Measurements from ENCODE around the gene DTD1. TPM values are rescaled to one million over a fixed set of nuclear protein-coding genes. Genes with fewer than 3 reads are reported as not detected.

Gene DTD1
- total and polyA plus RNA-seq, 2 donors, result 13.2 to 16.9 TPM

DNA sequence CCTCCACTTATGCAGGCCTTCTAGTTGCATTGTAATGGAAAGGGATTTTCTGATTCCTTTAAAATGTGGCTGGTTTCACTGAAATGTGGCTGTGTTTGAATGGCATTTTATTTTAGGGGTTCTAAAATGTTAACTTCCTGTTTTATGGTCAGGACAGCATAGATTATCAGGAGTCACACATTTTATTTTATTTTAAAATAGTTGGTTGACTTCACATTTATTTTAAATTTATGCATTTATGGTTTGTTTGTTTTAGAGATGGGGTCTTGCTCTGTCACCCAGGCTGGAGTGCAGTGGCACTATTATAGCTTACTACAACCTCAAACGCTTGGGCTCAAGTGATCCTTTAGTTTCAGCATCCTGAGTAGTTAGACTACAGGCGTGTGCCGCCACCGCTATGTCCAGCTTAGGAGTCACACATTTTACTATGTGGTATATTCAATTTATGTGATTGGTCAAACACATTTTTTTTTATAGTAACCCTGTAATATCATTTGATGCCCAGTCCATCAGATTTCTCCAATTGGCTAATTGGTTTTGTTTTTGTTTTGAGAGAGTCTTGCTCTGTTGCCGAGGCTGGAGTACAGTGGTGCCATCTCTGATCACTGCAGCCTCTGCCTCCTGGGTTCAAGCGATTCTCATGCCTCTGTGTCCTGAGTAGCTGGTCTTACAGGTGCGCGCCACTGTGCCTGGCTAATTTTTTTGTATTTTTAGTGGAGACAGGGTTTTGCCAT lies 2.3 kb downstream of the DTD1 start:
- no peak overlapping the region for H3K27ac ChIP-seq (ENCODE audit: low read depth in 1 of 2, low read length in 1 of 2)
- H3K36me3 ChIP-seq (ENCODE audit: control insufficient read depth in 2 of 2, insufficient read depth in 2 of 2, low read length in 1 of 2), result no peaks in the 10 kb centered on the region
- H3K4me1 ChIP-seq (ENCODE audit: control insufficient read depth in 2 of 2, insufficient read depth in 2 of 2, low read length in 2 of 2), result peaks cover 7 to 9% of the 10 kb centered on the region in 2 donors
- peaks cover 0 to 17% of the 10 kb centered on the region in 2 donors for H3K27me3 ChIP-seq (ENCODE audit: control insufficient read depth in 2 of 2, insufficient read depth in 1 of 2, low read length in 1 of 2)
- DNase-seq (ENCODE audit: low read depth in 6 of 9, low spot score in 9 of 9), result no peak
- H3K4me3 ChIP-seq (ENCODE audit: low read length in 2 of 2), result no peak overlapping the region
- WGBS, result 93% methylated on average over 8 of the region's 8 CpGs
- H3K9me3 ChIP-seq (ENCODE audit: control insufficient read depth in 2 of 2, insufficient read depth in 1 of 2, low read length in 1 of 2), result no peaks in the 10 kb centered on the region

DNA sequence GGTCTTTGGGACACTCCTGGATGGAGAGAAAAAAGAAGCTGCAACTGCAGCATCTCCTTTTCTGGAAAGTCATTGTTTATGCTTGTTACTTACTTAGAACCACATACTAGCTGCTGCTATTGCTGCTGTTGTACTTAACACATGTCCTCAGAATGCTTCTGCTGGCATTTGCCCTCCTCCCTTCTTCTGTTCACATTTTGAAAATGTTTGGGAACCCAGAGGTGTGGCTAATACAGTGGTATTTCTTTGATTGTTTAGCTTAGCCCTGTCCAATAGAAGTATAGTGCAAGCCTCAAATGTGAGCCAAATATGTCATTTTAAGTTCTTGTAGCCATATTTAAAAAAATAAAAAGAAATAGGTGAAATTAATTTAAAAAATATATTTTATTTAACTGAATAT lies 8.4 kb downstream of the DTD1 start:
- H3K27ac ChIP-seq (ENCODE audit: low read depth in 1 of 2, low read length in 1 of 2), result no peak overlapping the region
- no peaks in the 10 kb centered on the region for H3K4me1 ChIP-seq (ENCODE audit: control insufficient read depth in 2 of 2, insufficient read depth in 2 of 2, low read length in 2 of 2)
- H3K27me3 ChIP-seq (ENCODE audit: control insufficient read depth in 2 of 2, insufficient read depth in 1 of 2, low read length in 1 of 2), result no peaks in the 10 kb centered on the region
- no peaks in the 10 kb centered on the region for H3K9me3 ChIP-seq (ENCODE audit: control insufficient read depth in 2 of 2, insufficient read depth in 1 of 2, low read length in 1 of 2)
- no peak for DNase-seq (ENCODE audit: low read depth in 6 of 9, low spot score in 9 of 9)
- H3K4me3 ChIP-seq (ENCODE audit: low read length in 2 of 2), result no peak overlapping the region
- H3K36me3 ChIP-seq (ENCODE audit: control insufficient read depth in 2 of 2, insufficient read depth in 2 of 2, low read length in 1 of 2), result no peaks in the 10 kb centered on the region

DNA sequence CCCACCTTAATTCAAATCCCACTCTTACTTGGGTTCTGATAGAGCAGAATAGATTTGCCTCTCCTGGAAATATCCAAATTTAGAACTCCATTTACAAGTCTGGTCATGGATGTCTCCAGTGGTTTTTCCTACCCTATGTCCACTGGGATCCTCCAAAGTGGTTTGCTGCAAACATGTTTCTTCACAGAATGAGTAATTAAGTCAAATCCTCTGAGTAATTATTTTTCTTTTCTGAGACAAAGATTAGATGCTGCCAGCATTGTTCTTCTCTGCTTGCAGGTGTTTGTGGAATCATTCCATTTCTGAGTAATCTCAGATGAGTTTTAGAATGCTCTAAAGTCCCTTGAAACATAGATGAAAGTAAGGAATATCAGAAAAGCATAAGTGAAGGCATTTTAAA lies 21.9 kb downstream of the DTD1 start:
- DNase-seq (ENCODE audit: low read depth in 6 of 9, low spot score in 9 of 9), result no peak
- H3K36me3 ChIP-seq (ENCODE audit: control insufficient read depth in 2 of 2, insufficient read depth in 2 of 2, low read length in 1 of 2), result no peaks in the 10 kb centered on the region
- H3K27me3 ChIP-seq (ENCODE audit: control insufficient read depth in 2 of 2, insufficient read depth in 1 of 2, low read length in 1 of 2), result no peaks in the 10 kb centered on the region
- H3K9me3 ChIP-seq (ENCODE audit: control insufficient read depth in 2 of 2, insufficient read depth in 1 of 2, low read length in 1 of 2), result no peaks in the 10 kb centered on the region
- no peak overlapping the region for H3K4me3 ChIP-seq (ENCODE audit: low read length in 2 of 2)
- H3K27ac ChIP-seq (ENCODE audit: low read depth in 1 of 2, low read length in 1 of 2), result no peak overlapping the region
- no peaks in the 10 kb centered on the region for H3K4me1 ChIP-seq (ENCODE audit: control insufficient read depth in 2 of 2, insufficient read depth in 2 of 2, low read length in 2 of 2)

DNA sequence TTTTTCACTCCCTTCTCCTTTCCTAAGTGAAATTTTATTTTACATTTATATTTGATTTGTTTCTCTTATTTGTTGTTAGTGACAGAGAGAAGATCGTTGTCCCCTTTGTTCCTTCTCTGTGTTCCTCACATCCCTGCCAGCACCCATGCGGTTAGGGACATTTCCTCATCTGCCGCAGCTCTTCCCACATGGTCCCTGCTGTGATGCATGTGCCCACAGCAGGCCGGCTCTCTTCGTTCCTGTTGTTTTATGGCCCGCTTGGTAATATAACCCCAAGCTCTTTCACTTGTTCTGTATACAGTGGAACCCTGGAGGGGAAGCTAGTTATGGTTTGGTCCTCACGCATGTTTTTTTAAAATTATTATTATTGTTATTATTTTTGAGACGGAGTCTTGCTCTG lies 23.6 kb downstream of the DTD1 start:
- Histone ChIP-seq H3K27ac (ENCODE audit: low read depth in 1 of 2, low read length in 1 of 2) (no peak overlapping the region), H3K36me3 (ENCODE audit: control insufficient read depth in 2 of 2, insufficient read depth in 2 of 2, low read length in 1 of 2) (no peaks in the 10 kb centered on the region), H3K27me3 (ENCODE audit: control insufficient read depth in 2 of 2, insufficient read depth in 1 of 2, low read length in 1 of 2) (no peaks in the 10 kb centered on the region), H3K4me1 (ENCODE audit: control insufficient read depth in 2 of 2, insufficient read depth in 2 of 2, low read length in 2 of 2) (no peaks in the 10 kb centered on the region), H3K9me3 (ENCODE audit: control insufficient read depth in 2 of 2, insufficient read depth in 1 of 2, low read length in 1 of 2) (no peaks in the 10 kb centered on the region), H3K4me3 (ENCODE audit: low read length in 2 of 2) (no peak overlapping the region)
- no peak for DNase-seq (ENCODE audit: low read depth in 6 of 9, low spot score in 9 of 9)
- WGBS, result 92% methylated on average over 8 of the region's 8 CpGs

DNA sequence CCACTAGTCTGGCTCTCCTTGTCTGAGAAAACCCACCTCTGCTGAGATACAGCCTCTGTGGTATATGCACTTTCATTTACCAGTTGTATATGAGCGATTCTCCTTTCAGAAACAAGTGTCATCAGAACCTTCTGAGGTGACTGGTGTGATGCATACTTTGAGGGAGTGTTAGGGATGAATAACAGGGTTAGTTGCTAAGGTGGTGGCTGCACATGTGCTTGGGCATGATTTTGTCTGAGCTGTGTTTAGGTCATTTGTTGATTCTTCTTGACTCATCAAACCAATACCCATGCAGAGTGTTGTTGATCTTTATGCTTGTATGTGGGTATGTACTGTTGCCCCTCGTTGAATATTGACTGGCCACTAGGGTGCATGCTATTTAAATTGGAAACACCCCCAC lies 25.7 kb downstream of the DTD1 start:
- H3K27ac ChIP-seq (ENCODE audit: low read depth in 1 of 2, low read length in 1 of 2), result no peak overlapping the region
- DNase-seq (ENCODE audit: low read depth in 6 of 9, low spot score in 9 of 9), result no peak
- WGBS, result 89% methylated on average over 2 of the region's 2 CpGs

DNA sequence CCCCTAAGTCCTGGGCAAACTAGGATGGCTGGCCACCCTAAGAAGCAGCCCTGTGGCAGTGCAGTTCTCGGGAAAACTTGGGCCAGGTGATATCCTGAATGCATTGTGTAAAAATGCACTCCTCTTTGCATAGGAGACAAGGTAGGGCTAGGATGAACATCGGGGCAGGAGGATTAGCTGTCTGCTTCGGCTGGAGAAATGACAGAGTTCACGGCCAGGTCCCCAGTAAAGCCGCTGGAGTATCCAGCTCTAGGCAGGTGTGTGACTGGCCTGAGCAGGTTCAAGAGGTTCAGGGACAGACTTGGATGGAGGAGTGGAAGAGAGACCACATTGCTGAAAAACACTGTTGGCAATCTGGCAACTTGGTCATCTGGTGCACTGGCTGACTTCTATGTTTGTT lies 26.4 kb downstream of the DTD1 start:
- Histone ChIP-seq H3K36me3 (ENCODE audit: control insufficient read depth in 2 of 2, insufficient read depth in 2 of 2, low read length in 1 of 2) (no peaks in the 10 kb centered on the region), H3K4me1 (ENCODE audit: control insufficient read depth in 2 of 2, insufficient read depth in 2 of 2, low read length in 2 of 2) (no peaks in the 10 kb centered on the region), H3K27ac (ENCODE audit: low read depth in 1 of 2, low read length in 1 of 2) (no peak overlapping the region), H3K9me3 (ENCODE audit: control insufficient read depth in 2 of 2, insufficient read depth in 1 of 2, low read length in 1 of 2) (no peaks in the 10 kb centered on the region), H3K27me3 (ENCODE audit: control insufficient read depth in 2 of 2, insufficient read depth in 1 of 2, low read length in 1 of 2) (no peaks in the 10 kb centered on the region), H3K4me3 (ENCODE audit: low read length in 2 of 2) (no peak overlapping the region)
- no peak for DNase-seq (ENCODE audit: low read depth in 6 of 9, low spot score in 9 of 9)
- WGBS, result 96% methylated on average over 5 of the region's 5 CpGs

More for the DNA sequence above, 25.7 kb downstream of the DTD1 start:
- H3K9me3 ChIP-seq (ENCODE audit: control insufficient read depth in 2 of 2, insufficient read depth in 1 of 2, low read length in 1 of 2), result no peaks in the 10 kb centered on the region
- H3K36me3 ChIP-seq (ENCODE audit: control insufficient read depth in 2 of 2, insufficient read depth in 2 of 2, low read length in 1 of 2), result no peaks in the 10 kb centered on the region
- no peaks in the 10 kb centered on the region for H3K27me3 ChIP-seq (ENCODE audit: control insufficient read depth in 2 of 2, insufficient read depth in 1 of 2, low read length in 1 of 2)
- H3K4me1 ChIP-seq (ENCODE audit: control insufficient read depth in 2 of 2, insufficient read depth in 2 of 2, low read length in 2 of 2), result no peaks in the 10 kb centered on the region
- H3K4me3 ChIP-seq (ENCODE audit: low read length in 2 of 2), result no peak overlapping the region

DNA sequence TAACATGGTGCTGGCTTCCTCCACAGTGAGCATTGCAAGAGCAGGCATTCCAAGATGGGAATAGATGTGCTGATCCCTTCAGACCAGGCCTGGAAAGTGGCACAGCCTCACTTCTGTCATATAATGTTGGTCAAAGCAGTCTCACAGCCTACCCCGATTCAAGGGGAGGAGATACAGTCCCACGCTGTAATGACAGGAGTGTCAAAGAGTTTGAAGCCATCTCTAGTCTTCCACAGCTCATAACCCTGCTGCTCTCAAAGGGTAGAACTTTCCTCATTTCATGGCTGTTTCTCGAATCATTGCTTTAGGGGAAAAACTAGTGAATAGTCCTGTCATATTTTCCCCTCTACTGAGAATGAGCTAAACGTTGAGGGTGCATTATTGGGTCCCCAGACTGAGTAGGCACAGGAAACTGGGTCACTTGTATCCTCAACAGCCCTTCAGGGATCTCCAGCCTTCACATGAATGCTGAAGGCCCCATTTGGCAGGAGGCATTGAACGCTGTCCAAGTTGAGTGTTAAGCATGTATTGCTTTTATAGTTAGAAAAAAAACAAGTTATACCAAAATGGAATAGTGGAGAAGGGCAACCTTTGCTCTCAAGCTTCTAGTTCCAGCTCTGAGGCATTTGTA lies 27.3 kb downstream of the DTD1 start:
- Histone ChIP-seq H3K9me3 (ENCODE audit: control insufficient read depth in 2 of 2, insufficient read depth in 1 of 2, low read length in 1 of 2) (no peaks in the 10 kb centered on the region), H3K27ac (ENCODE audit: low read depth in 1 of 2, low read length in 1 of 2) (no peak overlapping the region)
- no peak for DNase-seq (ENCODE audit: low read depth in 6 of 9, low spot score in 9 of 9)

DNA sequence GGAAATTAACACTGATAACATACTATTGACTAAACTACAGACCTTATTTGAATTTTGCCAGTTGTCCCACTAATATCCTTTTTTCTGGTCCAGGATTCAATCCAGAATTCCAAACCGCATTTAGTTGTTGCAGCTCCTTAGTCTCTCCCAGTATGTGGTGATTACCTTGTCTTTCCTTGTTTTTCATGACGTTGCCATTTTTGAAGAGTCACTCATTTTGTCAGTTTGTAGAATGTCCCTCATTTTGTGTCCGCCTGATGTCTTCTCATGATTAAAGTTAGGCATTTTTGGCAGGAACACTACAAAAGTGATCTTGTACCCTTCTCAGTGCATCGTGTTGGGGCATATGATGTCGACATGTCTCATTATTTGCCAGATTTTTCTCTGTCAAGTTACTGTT lies 33.1 kb downstream of the DTD1 start:
- no peaks in the 10 kb centered on the region for H3K36me3 ChIP-seq (ENCODE audit: control insufficient read depth in 2 of 2, insufficient read depth in 2 of 2, low read length in 1 of 2)
- H3K4me3 ChIP-seq (ENCODE audit: low read length in 2 of 2), result no peak overlapping the region
- H3K27ac ChIP-seq (ENCODE audit: low read depth in 1 of 2, low read length in 1 of 2), result no peak overlapping the region
- no peaks in the 10 kb centered on the region for H3K27me3 ChIP-seq (ENCODE audit: control insufficient read depth in 2 of 2, insufficient read depth in 1 of 2, low read length in 1 of 2)
- no peaks in the 10 kb centered on the region for H3K4me1 ChIP-seq (ENCODE audit: control insufficient read depth in 2 of 2, insufficient read depth in 2 of 2, low read length in 2 of 2)
- no peaks in the 10 kb centered on the region for H3K9me3 ChIP-seq (ENCODE audit: control insufficient read depth in 2 of 2, insufficient read depth in 1 of 2, low read length in 1 of 2)
- 96% methylated on average over 5 of the region's 5 CpGs for WGBS
- DNase-seq (ENCODE audit: low read depth in 6 of 9, low spot score in 9 of 9), result no peak

More for the DNA sequence above, 27.3 kb downstream of the DTD1 start:
- Histone ChIP-seq H3K4me1 (ENCODE audit: control insufficient read depth in 2 of 2, insufficient read depth in 2 of 2, low read length in 2 of 2) (no peaks in the 10 kb centered on the region), H3K36me3 (ENCODE audit: control insufficient read depth in 2 of 2, insufficient read depth in 2 of 2, low read length in 1 of 2) (no peaks in the 10 kb centered on the region), H3K4me3 (ENCODE audit: low read length in 2 of 2) (no peak overlapping the region), H3K27me3 (ENCODE audit: control insufficient read depth in 2 of 2, insufficient read depth in 1 of 2, low read length in 1 of 2) (no peaks in the 10 kb centered on the region)
- WGBS, result 89% methylated on average over 5 of the region's 5 CpGs

DNA sequence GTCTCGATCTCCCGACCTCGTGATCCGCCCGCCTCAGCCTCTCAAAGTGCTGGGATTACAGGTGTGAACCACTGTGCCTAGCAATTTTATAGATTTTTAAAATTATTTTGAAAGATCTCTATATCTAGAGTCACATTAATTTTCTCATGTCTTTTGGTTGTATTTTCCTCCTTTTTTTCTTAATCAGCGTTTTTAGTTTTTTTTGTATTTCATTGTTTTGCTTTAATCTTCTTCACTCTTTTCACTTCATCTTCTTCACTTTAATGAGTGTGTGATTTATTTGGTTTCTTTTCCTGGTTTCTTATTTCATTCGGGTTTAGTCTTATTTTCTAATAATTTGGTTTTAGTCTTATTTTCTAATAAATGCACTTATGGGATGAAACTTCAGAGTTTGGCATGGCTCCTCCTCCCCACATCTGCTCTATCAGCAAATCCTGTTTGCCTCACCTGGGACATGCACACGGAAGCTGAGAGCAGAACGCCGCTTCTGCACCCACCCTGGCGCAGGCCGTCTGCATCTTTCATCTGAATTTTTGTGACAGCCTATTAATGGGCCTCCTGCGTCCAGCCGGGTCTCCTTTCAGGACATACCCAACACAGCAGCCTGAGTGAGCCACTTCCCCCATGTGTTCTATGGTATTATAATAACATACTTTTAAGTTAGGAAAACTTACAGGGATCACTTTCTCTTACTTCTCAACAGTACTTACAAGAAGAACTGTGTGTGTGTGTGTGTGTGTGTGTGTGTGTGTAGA lies 35.5 kb downstream of the DTD1 start:
- H3K36me3 ChIP-seq (ENCODE audit: control insufficient read depth in 2 of 2, insufficient read depth in 2 of 2, low read length in 1 of 2), result no peaks in the 10 kb centered on the region
- no peak for DNase-seq (ENCODE audit: low read depth in 6 of 9, low spot score in 9 of 9)
- H3K4me1 ChIP-seq (ENCODE audit: control insufficient read depth in 2 of 2, insufficient read depth in 2 of 2, low read length in 2 of 2), result no peaks in the 10 kb centered on the region
- no peaks in the 10 kb centered on the region for H3K9me3 ChIP-seq (ENCODE audit: control insufficient read depth in 2 of 2, insufficient read depth in 1 of 2, low read length in 1 of 2)
- no peak overlapping the region for H3K4me3 ChIP-seq (ENCODE audit: low read length in 2 of 2)
- 90% methylated on average over 14 of the region's 14 CpGs for WGBS
- H3K27me3 ChIP-seq (ENCODE audit: control insufficient read depth in 2 of 2, insufficient read depth in 1 of 2, low read length in 1 of 2), result no peaks in the 10 kb centered on the region
- H3K27ac ChIP-seq (ENCODE audit: low read depth in 1 of 2, low read length in 1 of 2), result no peak overlapping the region
